CD4-positive, alpha-beta memory T cell (primary cell): ENCODE results near the gene LGALS3BP. TPM values are rescaled to one million over a fixed set of nuclear protein-coding genes. Genes with fewer than 3 reads are reported as not detected.
A peak's percentile ranks its signal among the peaks of the same experiment; 100 is the strongest.
"Not testable (repeated sequence)": the region's sequence is repeated elsewhere in the genome, so short reads cannot be mapped to it uniquely, and the experiment has no call there.

ENCODE experiments used
- CTCF ChIA-PET: fragments of 350-600 bp; sonication (Branson Sonifier 250); formaldehyde crosslinking; loops from one replicate; lab custom pipeline; 2021; ENCODE audit warnings: inconsistent platforms; ENCODE audit not compliant: partially characterized antibody; lab: Charles Lee
- POLR2A ChIA-PET: fragments of 350-600 bp; sonication (Branson Sonifier 250); formaldehyde crosslinking; loops from one replicate; lab custom pipeline; 2021; ENCODE audit not compliant: partially characterized antibody; lab: Charles Lee
- DNase-seq, 5 donors: peaks; one replicate each; pipeline versions ENCODE4 v3.0.0 to v3.0.0-alpha.2; 2020 to 2022; ENCODE audit warnings: mixed read lengths in 1 of 5
- H3K27ac ChIP-seq: one replicate; pipeline ENCODE4 v1.7.0; 2013; ENCODE audit warnings: low read depth, low read length
- H3K27me3 ChIP-seq: 2 replicates; pipeline ENCODE4 v1.7.0; 2013; ENCODE audit warnings: mild to moderate bottlenecking, low read length, moderate library complexity; ENCODE audit not compliant: insufficient read depth
- H3K36me3 ChIP-seq: 2 replicates; pipeline ENCODE4 v1.7.0; 2013; ENCODE audit warnings: mild to moderate bottlenecking, low read length, moderate library complexity; ENCODE audit not compliant: insufficient read depth
- H3K4me1 ChIP-seq: 2 replicates; pipeline ENCODE4 v1.7.0; 2013; ENCODE audit warnings: mild to moderate bottlenecking, low read length, moderate library complexity; ENCODE audit not compliant: insufficient read depth
- H3K4me3 ChIP-seq, 2 donors: one replicate each; pipeline ENCODE4 v1.7.0; 2013; ENCODE audit warnings: low read length in 2 of 2, mild to moderate bottlenecking in 1 of 2
- H3K9me3 ChIP-seq, 2 donors: one replicate each; pipeline ENCODE4 v1.7.0; 2013; ENCODE audit warnings: low read length in 2 of 2, control low read depth in 1 of 2; ENCODE audit not compliant: control insufficient read depth in 1 of 2
- H3K27ac Mint-ChIP-seq, 7 donors: one replicate each; pipeline ENCODE4 v1.8.0; 2020 to 2021; ENCODE audit warnings: mixed read lengths in 7 of 7, mild to moderate bottlenecking in 6 of 7, inconsistent platforms in 3 of 7, moderate library complexity in 3 of 7
- H3K27me3 Mint-ChIP-seq, 2 donors: one replicate each; pipeline ENCODE4 v1.8.0; 2020 to 2021; ENCODE audit warnings: mixed read lengths in 2 of 2
- H3K36me3 Mint-ChIP-seq, 2 donors: one replicate each; pipeline ENCODE4 v1.8.0; 2020 to 2021; ENCODE audit warnings: mixed read lengths in 2 of 2, inconsistent platforms in 1 of 2, mild to moderate bottlenecking in 1 of 2
- H3K4me1 Mint-ChIP-seq, 4 donors: one replicate each; pipeline ENCODE4 v1.8.0; 2020 to 2021; ENCODE audit warnings: mixed read lengths in 4 of 4, mild to moderate bottlenecking in 1 of 4
- H3K4me3 Mint-ChIP-seq, 8 donors: one replicate each; pipeline ENCODE4 v1.8.0; 2020 to 2021; ENCODE audit warnings: mixed read lengths in 8 of 8, mild to moderate bottlenecking in 7 of 8, moderate library complexity in 6 of 8, inconsistent platforms in 3 of 8
- H3K9me3 Mint-ChIP-seq, 8 donors: one replicate each; pipeline ENCODE4 v1.8.0; 2020 to 2021; ENCODE audit warnings: mixed read lengths in 8 of 8, mild to moderate bottlenecking in 5 of 8, inconsistent platforms in 3 of 8, moderate library complexity in 1 of 8
- intact Hi-C: fragments of 100-400 bp; cut with micrococcal nuclease; formaldehyde crosslinking; loops from one replicate; pipeline ENCODE4 v1.15.1; 2023
- polyA plus RNA-seq, 2 donors: library from polyadenylated mRNA; unstranded; fragments of 300-500 nt; fragmentation: Illumina TruSeq; gene quantifications; one replicate each; pipeline ENCODE4 v1.2.3, GENCODE V29; 2021
- total RNA-seq, 2 experiments: library from RNA; stranded (reverse); gene quantifications; one replicate each; pipeline ENCODE4 v1.2.3, GENCODE V29; 2021

The LGALS3BP gene
- total and polyA plus RNA-seq, 4 experiments from 2014 or later = 44.8 to 70.7 (median 51.0) TPM

DNA sequence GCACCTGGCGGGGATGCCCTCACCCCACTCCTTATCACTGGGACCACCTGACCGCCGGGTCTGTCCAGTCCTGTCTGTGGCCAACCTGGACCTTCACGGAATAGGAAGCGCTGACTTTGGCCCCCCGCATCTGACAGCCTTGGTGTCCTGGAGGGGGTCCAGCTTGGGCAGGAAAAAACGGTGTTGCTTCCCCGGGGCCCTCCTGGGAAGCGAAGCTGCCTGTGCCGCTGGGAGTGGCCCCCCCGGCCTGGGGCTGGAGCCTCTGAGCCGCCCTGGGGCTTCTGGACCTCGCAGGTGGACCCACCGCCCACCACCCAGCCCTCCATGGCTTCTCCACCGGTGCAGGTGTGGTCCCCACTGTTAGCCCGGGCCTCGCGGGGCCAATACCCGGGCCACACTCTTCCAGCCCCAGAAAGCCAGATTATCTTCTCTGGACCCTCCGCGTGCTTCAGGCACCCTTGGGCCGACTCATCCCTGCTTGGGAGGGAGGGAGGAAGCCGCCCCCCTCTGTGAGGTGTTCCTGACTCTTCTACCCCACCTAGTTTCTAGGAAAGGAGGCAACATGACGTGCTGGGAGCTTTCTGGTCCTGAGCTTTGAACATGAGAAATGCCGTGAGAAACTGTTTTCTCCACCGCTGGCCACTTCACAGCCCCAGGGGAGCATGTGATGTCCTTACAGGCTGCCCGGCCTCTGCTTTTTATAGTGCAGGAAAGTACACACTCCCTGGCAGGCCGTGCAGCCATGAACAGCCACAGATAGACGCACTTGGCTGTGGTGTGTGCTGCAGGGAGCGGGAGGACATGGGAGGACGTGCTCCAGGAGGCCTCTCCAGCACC, 45.4 kb upstream of the LGALS3BP start:
- H3K9me3 Mint-ChIP-seq = no peaks in the 10 kb centered on the region
- CTCF ChIA-PET = no interaction called here
- DNase-seq = no peak

DNA sequence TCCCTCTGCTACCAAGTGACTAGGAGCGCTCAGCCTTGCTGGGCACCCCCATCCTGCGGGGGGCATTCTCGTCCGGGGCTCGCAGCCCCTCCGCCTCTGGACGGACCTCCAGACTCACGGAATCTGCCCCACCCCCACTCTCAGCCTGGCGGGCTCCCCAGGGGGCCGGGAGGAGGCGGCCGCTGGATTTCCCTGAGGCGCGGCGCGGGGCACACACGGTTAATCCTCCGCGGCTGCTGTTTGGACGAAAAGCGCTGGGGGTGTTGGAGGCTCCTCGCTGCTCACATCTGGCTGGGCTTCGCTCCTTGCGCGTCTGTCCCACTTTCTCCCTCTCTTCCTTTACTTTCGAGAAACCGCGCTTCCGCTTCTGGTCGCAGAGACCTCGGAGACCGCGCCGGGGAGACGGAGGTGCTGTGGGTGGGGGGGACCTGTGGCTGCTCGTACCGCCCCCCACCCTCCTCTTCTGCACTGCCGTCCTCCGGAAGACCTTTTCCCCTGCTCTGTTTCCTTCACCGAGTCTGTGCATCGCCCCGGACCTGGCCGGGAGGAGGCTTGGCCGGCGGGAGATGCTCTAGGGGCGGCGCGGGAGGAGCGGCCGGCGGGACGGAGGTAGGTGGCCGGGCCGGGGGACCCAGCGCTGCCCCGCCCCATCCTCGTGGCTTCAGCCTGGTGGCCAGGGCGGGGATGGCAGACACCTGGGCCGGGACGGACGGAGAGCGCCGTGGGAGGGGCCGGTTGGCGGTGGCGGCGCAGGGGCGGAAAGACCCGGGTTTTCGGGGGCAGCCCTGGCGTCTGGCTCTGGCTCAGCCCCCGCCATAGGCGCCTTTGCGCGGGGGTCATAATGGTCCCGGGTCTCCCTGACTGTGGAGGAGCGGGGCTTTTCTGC, 44.4 kb upstream of the LGALS3BP start, which contains the start of gene C1QTNF1:
Gene C1QTNF1, plus strand, starts transcription at position 284 of the 886 bp plus-strand sequence. CDS start 19,800 bp downstream, outside the sequence.
- Mint-ChIP-seq H3K27ac (peak within 1 kb of the TSS in 4 of 7 donors; percentile 21 to 87 (median 51)), H3K4me1 (peaks cover 2 to 21% (median 4%) of the 10 kb centered on the region in 4 donors), H3K4me3 (peak within 1 kb of the TSS; percentile 85 to 92 (median 88)), H3K36me3 (no peaks in the 10 kb centered on the region), H3K9me3 (no peaks in the 10 kb centered on the region), H3K27me3 (peaks cover 12 to 25% of the 10 kb centered on the region in 2 donors)
- DNase-seq = peak in 4 of 5 donors; percentile 21 to 30 (median 28)
- Histone ChIP-seq H3K36me3 (no peaks in the 10 kb centered on the region), H3K4me1 (peaks cover 13% of the 10 kb centered on the region), H3K27ac (no peak within 1 kb of the TSS), H3K4me3 (peak within 1 kb of the TSS in 1 of 2 donors; percentile 45), H3K27me3 (peaks cover 16% of the 10 kb centered on the region), H3K9me3 (no peaks in the 10 kb centered on the region)
- intact Hi-C loops = no loop called here
- POLR2A ChIA-PET = no interaction called here
- CTCF ChIA-PET = no interaction called here

More for the DNA sequence above, 45.4 kb upstream of the LGALS3BP start:
- intact Hi-C loops = no loop called here
- H3K4me1 Mint-ChIP-seq = peaks cover 2 to 21% (median 4%) of the 10 kb centered on the region in 4 donors
- peaks cover 18% of the 10 kb centered on the region for H3K27me3 ChIP-seq
- no peaks in the 10 kb centered on the region for H3K9me3 ChIP-seq
- H3K27ac Mint-ChIP-seq = peak overlapping the region in 2 of 7 donors; percentile 21 to 65
- peak overlapping the region; percentile 64 to 90 (median 78) for H3K4me3 Mint-ChIP-seq
- no peaks in the 10 kb centered on the region for H3K36me3 ChIP-seq
- H3K27ac ChIP-seq = no peak overlapping the region
- peak overlapping the region in 1 of 2 donors; percentile 45 for H3K4me3 ChIP-seq
- H3K4me1 ChIP-seq = peaks cover 13% of the 10 kb centered on the region
- POLR2A ChIA-PET = no interaction called here
- no peaks in the 10 kb centered on the region for H3K36me3 Mint-ChIP-seq
- H3K27me3 Mint-ChIP-seq = peaks cover 19 to 28% of the 10 kb centered on the region in 2 donors

DNA sequence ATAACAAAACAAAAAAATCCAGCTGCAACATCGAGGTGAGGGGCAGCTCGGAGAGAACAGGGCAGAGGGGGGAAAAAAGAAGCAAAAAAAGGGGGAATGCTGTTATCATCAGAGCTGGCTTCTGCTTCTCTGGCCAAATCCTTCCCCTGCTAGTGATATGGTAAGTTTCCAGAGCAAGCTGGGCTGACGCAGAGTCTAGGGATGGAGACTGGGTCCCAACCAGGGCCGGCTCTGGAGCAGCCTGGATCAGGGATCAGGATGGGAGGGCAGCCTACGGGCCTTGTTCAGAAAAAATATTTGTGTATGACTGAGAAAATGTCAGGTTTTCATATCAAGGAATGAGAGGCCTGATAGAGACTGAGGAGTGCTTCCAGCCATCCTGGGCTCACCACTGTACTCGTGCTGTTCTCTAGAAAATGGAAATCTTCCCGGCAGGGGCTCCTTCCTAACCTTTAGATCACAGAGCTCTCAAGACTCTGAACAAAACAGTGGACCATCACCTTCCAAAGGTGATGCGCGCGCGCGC, 43.5 kb upstream of the LGALS3BP start:
- Mint-ChIP-seq H3K27ac (peak overlapping the region in 1 of 7 donors; percentile 87), H3K4me3 (peak overlapping the region; percentile 32 to 92 (median 72)), H3K36me3 (no peaks in the 10 kb centered on the region), H3K27me3 (peaks cover 12 to 25% of the 10 kb centered on the region in 2 donors), H3K9me3 (no peaks in the 10 kb centered on the region), H3K4me1 (peaks cover 2 to 21% (median 4%) of the 10 kb centered on the region in 4 donors)
- ChIA-PET POLR2A (no interaction called here), CTCF (no interaction called here)
- Histone ChIP-seq H3K27ac (no peak overlapping the region), H3K4me3 (no peak overlapping the region), H3K4me1 (peaks cover 13% of the 10 kb centered on the region), H3K27me3 (peaks cover 14% of the 10 kb centered on the region), H3K9me3 (no peaks in the 10 kb centered on the region), H3K36me3 (no peaks in the 10 kb centered on the region)
- DNase-seq = no peak
- intact Hi-C loops = no loop called here

DNA sequence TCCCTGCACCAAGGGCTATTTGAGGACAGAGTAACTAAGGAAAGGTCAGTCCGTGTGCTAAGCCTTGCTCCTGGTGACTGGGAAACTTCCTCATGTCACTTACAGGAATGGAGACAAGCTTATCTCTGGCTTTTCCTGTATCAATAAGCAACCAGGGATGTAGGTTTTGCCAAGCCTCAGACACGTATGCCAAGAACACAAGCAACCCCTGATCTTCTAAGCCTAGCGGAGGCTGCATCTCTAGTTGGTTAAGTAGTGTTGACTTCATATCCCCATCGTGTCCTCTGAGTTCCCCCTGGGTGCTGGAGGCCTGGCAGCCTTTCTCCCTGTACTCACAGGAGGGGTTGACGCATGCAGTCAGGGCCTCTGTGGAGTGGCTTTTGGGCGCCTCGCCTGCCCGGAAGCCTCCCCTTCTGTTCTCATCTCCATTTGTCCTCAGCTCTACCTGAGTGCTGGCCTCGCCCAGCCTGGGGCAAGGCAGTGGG, 42.8 kb upstream of the LGALS3BP start:
- no peaks in the 10 kb centered on the region for H3K9me3 ChIP-seq
- no peak overlapping the region for H3K27ac ChIP-seq
- H3K4me3 ChIP-seq = no peak overlapping the region
- Mint-ChIP-seq H3K9me3 (no peaks in the 10 kb centered on the region), H3K27me3 (peaks cover 11 to 25% of the 10 kb centered on the region in 2 donors), H3K4me3 (peak overlapping the region in 1 of 8 donors; percentile 7), H3K4me1 (peaks cover 2 to 21% (median 4%) of the 10 kb centered on the region in 4 donors), H3K36me3 (no peaks in the 10 kb centered on the region), H3K27ac (no peak overlapping the region)
- intact Hi-C loops = no loop called here
- ChIA-PET CTCF (interaction anchor here (0.8 kb wide), 1 partner anchor 14 kb away, joined by 3 read pairs; no protein-coding TSS in a partner anchor), POLR2A (interaction anchor here (0.7 kb wide), 1 partner anchor 19 kb away, joined by 3 read pairs; no protein-coding TSS in a partner anchor)
- peaks cover 13% of the 10 kb centered on the region for H3K4me1 ChIP-seq
- H3K36me3 ChIP-seq = no peaks in the 10 kb centered on the region
- peaks cover 14% of the 10 kb centered on the region for H3K27me3 ChIP-seq
- DNase-seq = no peak

DNA sequence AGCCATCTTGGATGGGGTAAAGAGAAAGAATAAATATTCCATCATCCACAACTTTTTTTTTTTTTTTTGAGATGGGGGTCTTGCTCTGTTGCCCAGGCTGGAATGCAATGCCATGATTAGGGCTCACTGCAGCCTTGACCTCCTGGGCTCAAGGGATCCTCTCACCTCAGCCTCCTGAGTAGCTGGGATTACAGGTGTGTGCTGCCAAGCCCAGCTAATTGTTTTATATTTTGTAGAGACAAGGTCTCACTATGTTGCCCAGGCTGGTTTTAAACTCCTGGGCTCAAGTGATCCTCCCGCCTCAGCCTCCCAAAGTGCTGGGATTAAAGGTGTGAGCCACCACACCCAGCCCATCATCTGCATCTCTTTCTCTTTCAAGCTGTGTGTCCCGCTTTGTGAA, 42.2 kb upstream of the LGALS3BP start:
- H3K4me3 ChIP-seq, H3K9me3 Mint-ChIP-seq, H3K36me3 Mint-ChIP-seq, H3K36me3 ChIP-seq, H3K4me3 Mint-ChIP-seq, H3K27ac Mint-ChIP-seq, DNase-seq, intact Hi-C loops, POLR2A ChIA-PET, H3K27ac ChIP-seq, H3K9me3 ChIP-seq: not testable (repeated sequence)
- CTCF ChIA-PET = interaction anchor here (0.8 to 2.4 kb wide), 3 partner anchors 12 to 370 kb away, joined by 3 to 8 read pairs (median 3); partner anchors contain the start of gene CANT1
- Mint-ChIP-seq H3K27me3 (peaks cover 10 to 24% of the 10 kb centered on the region in 2 donors), H3K4me1 (peaks cover 2 to 21% (median 4%) of the 10 kb centered on the region in 4 donors)
- peaks cover 14% of the 10 kb centered on the region for H3K27me3 ChIP-seq
- peaks cover 13% of the 10 kb centered on the region for H3K4me1 ChIP-seq

DNA sequence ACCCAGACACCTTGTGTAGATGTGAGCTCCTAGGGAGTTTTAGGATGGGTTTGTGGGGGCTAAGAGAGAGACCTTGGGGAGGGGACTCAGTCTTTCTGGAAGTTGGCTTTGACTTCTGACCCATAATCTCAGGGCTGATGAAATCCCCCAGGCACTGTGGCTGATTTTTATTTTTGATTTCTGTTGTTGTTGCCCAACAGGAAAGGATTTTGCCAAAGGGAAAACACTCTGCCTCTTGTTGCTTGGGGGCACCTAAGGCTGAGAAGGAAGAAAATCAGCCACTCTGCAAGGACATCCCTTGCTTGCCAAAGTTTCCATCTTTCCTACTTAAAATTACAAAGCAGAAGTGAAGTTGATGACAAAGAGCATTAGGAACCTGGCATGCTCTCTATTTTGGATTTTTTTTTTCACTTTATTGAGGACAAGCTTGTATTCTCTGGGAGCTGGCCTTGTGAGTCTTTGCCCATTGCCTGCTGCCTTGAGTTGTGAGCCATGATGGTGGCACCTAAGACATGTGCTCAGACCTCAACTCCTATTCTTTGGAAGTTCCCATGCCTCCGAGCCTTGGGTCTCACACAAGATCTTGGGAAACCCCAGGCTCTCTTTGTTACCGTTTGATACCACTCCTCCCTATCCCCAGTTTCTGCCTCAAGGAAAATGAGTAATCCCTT, 41.0 kb upstream of the LGALS3BP start:
- H3K9me3 ChIP-seq = no peaks in the 10 kb centered on the region
- ChIA-PET CTCF (interaction anchor here (1.0 to 2.4 kb wide), 2 partner anchors 11 to 371 kb away, joined by 3 to 8 read pairs; partner anchors contain the start of gene CANT1), POLR2A (no interaction called here)
- Mint-ChIP-seq H3K9me3 (peaks cover 0 to under 1% (median 0%) of the 10 kb centered on the region in 8 donors), H3K4me1 (peaks cover 2 to 21% (median 4%) of the 10 kb centered on the region in 4 donors), H3K36me3 (no peaks in the 10 kb centered on the region), H3K4me3 (no peak overlapping the region), H3K27ac (peak overlapping the region in 2 of 7 donors; percentile 17 to 42), H3K27me3 (peaks cover 4 to 19% of the 10 kb centered on the region in 2 donors)
- H3K27ac ChIP-seq = no peak overlapping the region
- H3K27me3 ChIP-seq = peaks cover 14% of the 10 kb centered on the region
- intact Hi-C loops = no loop called here
- H3K4me1 ChIP-seq = peaks cover 13% of the 10 kb centered on the region
- DNase-seq = no peak
- H3K4me3 ChIP-seq = no peak overlapping the region
- no peaks in the 10 kb centered on the region for H3K36me3 ChIP-seq
